ENCODE measurements around the gene MCFD2.

Gene MCFD2

DNA sequence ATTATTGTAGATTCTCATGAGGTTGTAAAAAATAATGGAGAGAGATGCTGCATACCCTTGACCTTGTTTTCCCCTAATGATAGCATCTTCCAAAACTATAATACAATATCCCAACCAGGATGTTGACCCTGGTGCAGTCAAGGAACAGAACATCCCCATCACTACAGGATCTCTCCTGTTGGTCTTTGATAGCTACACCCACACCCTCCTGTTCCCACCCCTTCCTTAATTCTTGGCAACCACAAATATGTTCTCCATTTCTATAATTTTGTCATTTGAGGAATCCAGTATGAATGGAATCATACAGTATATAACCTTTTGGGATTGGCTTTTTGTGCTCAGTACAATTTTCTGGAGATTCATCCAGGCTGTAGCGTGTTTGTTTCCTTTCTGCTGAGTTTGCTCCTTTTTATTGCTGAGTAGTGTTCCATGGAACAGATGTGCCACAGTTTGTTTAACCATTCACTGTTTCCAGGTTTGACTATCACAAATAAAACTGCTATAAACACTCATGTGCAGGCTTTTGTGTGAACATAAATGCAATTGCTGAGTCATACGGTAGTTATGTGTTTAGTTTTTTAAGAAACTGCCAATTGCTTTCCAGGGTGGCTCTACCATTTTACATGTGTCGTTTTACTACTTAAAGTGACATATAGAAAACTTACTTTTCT, 22.2 kb downstream of the MCFD2 start:
- Histone ChIP-seq H3K27me3 (ENCODE audit: control insufficient read depth, insufficient read depth, low read length) (no peaks in the 10 kb centered on the region), H3K4me3 (ENCODE audit: low read length) (no peak overlapping the region), H3K9me3 (replicated peaks; ENCODE audit: low read length) (no peaks in the 10 kb centered on the region), H3K36me3 (ENCODE audit: insufficient read depth, low read length) (no peaks in the 10 kb centered on the region), H3K4me1 (ENCODE audit: control insufficient read depth, insufficient read depth, low read length) (peaks cover 10% of the 10 kb centered on the region), H3K4me2 (ENCODE audit: low read length) (no peak overlapping the region), H3K9ac (ENCODE audit: low read depth, low read length) (no peak overlapping the region)

DNA sequence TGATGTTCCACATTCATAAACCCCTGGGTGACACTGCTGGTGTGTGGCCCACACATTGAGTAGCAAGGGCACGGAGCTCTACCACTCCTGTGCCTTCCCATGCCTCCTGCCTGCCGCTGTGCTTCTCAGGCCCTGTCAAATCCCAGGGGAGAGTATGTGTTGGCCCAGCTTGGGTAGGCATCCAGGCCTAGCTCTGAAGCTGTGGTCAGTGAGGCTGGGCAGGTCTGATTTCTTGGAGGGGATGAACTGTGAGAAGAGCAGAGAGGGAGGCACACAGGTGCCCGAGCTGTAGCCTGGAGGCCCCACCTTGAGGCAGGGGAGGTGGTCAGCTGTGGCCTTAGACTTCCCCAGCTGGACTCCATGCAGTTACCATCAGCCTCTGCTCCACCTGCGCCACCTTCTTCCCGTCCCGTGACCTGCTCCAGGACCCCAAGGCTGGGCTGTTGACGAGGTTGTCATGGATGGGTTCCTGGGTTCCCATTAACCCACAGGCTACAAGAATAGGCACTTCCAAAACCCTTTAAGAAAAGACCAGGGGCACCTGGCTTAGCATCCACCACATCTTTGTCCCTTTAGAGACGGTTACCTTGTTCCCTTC, 23.6 kb downstream of the MCFD2 start:
- H3K36me3 ChIP-seq (ENCODE audit: insufficient read depth, low read length): no peaks in the 10 kb centered on the region
- no peak overlapping the region for H3K4me2 ChIP-seq (ENCODE audit: low read length)
- no peaks in the 10 kb centered on the region for H3K27me3 ChIP-seq (ENCODE audit: control insufficient read depth, insufficient read depth, low read length)
- H3K4me3 ChIP-seq (ENCODE audit: low read length): no peak overlapping the region
- no peak overlapping the region for H3K9ac ChIP-seq (ENCODE audit: low read depth, low read length)
- H3K4me1 ChIP-seq (ENCODE audit: control insufficient read depth, insufficient read depth, low read length): peaks cover 23% of the 10 kb centered on the region
- H3K9me3 ChIP-seq (replicated peaks; ENCODE audit: low read length): no peaks in the 10 kb centered on the region

DNA sequence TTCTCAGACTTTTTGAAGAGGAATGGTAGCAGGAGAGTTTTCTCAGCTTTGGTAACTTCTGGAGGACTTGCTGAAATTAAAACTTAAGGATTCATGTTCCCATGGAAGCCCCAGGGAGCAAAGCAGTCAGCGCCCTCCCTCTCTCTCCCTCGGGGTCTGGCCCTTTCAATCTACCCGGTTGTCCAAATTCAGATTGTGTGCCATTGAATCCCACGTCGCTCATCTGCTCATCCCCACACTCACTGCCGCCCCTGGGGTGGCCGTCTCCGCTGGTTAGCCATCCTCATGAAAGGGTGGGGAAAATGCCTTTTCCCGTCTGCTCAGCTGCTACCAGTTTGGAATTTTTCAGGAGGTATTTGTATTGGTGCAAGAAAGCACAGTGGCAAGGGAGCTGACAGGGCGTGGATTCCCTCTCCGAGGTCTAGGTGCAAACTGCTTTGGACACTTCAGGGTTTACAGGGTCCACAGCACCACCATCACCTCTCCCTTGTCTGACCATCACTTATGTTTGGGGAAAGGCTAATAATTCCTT, 27.1 kb downstream of the MCFD2 start:
- H3K4me3 ChIP-seq (ENCODE audit: low read length): no peak overlapping the region
- H3K9ac ChIP-seq (ENCODE audit: low read depth, low read length): peak overlapping the region; percentile 69
- H3K36me3 ChIP-seq (ENCODE audit: insufficient read depth, low read length): no peaks in the 10 kb centered on the region
- H3K4me2 ChIP-seq (ENCODE audit: low read length): no peak overlapping the region
- H3K27me3 ChIP-seq (ENCODE audit: control insufficient read depth, insufficient read depth, low read length): no peaks in the 10 kb centered on the region
- H3K9me3 ChIP-seq (replicated peaks; ENCODE audit: low read length): no peaks in the 10 kb centered on the region
- peaks cover 46% of the 10 kb centered on the region for H3K4me1 ChIP-seq (ENCODE audit: control insufficient read depth, insufficient read depth, low read length)

GRCh38 chr2:46887028-46887885, 28.3 kb downstream of the MCFD2 start:
- no peaks in the 10 kb centered on the region for H3K36me3 ChIP-seq (ENCODE audit: insufficient read depth, low read length)
- peak overlapping the region; percentile 69 for H3K9ac ChIP-seq (ENCODE audit: low read depth, low read length)
- no peaks in the 10 kb centered on the region for H3K27me3 ChIP-seq (ENCODE audit: control insufficient read depth, insufficient read depth, low read length)
- no peak overlapping the region for H3K4me3 ChIP-seq (ENCODE audit: low read length)
- no peaks in the 10 kb centered on the region for H3K9me3 ChIP-seq (replicated peaks; ENCODE audit: low read length)
- peak overlapping the region; percentile 2 for H3K4me2 ChIP-seq (ENCODE audit: low read length)
- H3K4me1 ChIP-seq (ENCODE audit: control insufficient read depth, insufficient read depth, low read length): peaks cover 54% of the 10 kb centered on the region

GRCh38 chr2:46886268-46887027, 29.2 kb downstream of the MCFD2 start:
- no peaks in the 10 kb centered on the region for H3K36me3 ChIP-seq (ENCODE audit: insufficient read depth, low read length)
- H3K9me3 ChIP-seq (replicated peaks; ENCODE audit: low read length): no peaks in the 10 kb centered on the region
- H3K4me3 ChIP-seq (ENCODE audit: low read length): no peak overlapping the region
- H3K4me2 ChIP-seq (ENCODE audit: low read length): no peak overlapping the region
- peak overlapping the region; percentile 69 for H3K9ac ChIP-seq (ENCODE audit: low read depth, low read length)
- peaks cover 60% of the 10 kb centered on the region for H3K4me1 ChIP-seq (ENCODE audit: control insufficient read depth, insufficient read depth, low read length)
- H3K27me3 ChIP-seq (ENCODE audit: control insufficient read depth, insufficient read depth, low read length): no peaks in the 10 kb centered on the region

DNA sequence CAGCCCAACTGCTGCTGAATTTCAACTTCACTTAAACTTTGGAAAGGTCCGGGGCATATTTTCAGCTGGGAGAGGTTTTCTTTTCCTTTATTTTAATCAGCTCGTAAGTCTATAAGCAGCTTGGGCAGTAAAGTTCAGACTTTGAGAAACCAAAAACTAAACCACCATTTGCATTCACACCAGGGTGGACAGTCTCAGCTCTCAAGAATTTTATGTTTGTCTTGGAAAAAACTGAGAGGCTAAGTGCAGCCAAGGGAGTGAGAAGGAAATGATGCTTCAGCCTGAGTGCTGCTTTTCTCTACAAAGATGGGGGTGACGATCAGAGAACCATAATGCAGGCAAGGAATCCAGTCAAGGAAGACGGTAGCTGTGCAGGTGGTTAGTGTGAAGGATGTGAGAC, 30.2 kb downstream of the MCFD2 start:
- Histone ChIP-seq H3K4me3 (ENCODE audit: low read length) (peak overlapping the region; percentile 36), H3K9ac (ENCODE audit: low read depth, low read length) (peak overlapping the region; percentile 59), H3K4me1 (ENCODE audit: control insufficient read depth, insufficient read depth, low read length) (peaks cover 71% of the 10 kb centered on the region), H3K4me2 (ENCODE audit: low read length) (no peak overlapping the region), H3K36me3 (ENCODE audit: insufficient read depth, low read length) (no peaks in the 10 kb centered on the region), H3K9me3 (replicated peaks; ENCODE audit: low read length) (no peaks in the 10 kb centered on the region), H3K27me3 (ENCODE audit: control insufficient read depth, insufficient read depth, low read length) (no peaks in the 10 kb centered on the region)

GRCh38 chr2:46879511-46879910, 36.1 kb downstream of the MCFD2 start:
- Histone ChIP-seq H3K9ac (ENCODE audit: low read depth, low read length) (no peak overlapping the region), H3K36me3 (ENCODE audit: insufficient read depth, low read length) (no peaks in the 10 kb centered on the region), H3K4me1 (ENCODE audit: control insufficient read depth, insufficient read depth, low read length) (peaks cover 71% of the 10 kb centered on the region), H3K4me3 (ENCODE audit: low read length) (no peak overlapping the region), H3K4me2 (ENCODE audit: low read length) (no peak overlapping the region), H3K27me3 (ENCODE audit: control insufficient read depth, insufficient read depth, low read length) (no peaks in the 10 kb centered on the region), H3K9me3 (replicated peaks; ENCODE audit: low read length) (no peaks in the 10 kb centered on the region)

GRCh38 chr2:46878886-46879285, 36.7 kb downstream of the MCFD2 start:
- H3K9ac ChIP-seq (ENCODE audit: low read depth, low read length): peak overlapping the region; percentile 65
- H3K4me1 ChIP-seq (ENCODE audit: control insufficient read depth, insufficient read depth, low read length): peaks cover 74% of the 10 kb centered on the region

DNA sequence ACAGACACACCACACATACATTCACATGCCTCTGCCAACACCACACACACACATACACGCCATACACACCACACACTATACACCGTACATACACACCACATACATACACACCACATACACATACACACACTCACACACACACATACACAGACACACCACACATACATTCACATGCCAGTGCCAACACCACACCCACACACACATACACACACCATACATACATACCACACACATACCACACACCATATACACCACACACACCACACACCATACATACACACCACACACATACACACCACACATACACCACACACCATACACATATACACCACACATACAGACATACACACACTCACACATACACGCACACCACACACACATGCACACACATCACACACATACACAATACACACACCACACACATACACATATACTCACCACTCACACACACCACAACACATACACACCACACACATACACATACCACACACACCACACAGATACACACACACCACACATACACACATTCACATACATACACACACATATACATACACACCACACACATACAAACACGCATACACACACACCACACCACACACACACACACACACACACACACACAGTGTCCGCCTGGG, 37.2 kb downstream of the MCFD2 start:
- Histone ChIP-seq H3K27me3 (ENCODE audit: control insufficient read depth, insufficient read depth, low read length) (no peaks in the 10 kb centered on the region), H3K36me3 (ENCODE audit: insufficient read depth, low read length) (no peaks in the 10 kb centered on the region), H3K9ac (ENCODE audit: low read depth, low read length) (peak overlapping the region; percentile 65), H3K9me3 (replicated peaks; ENCODE audit: low read length) (no peaks in the 10 kb centered on the region), H3K4me3 (ENCODE audit: low read length) (no peak overlapping the region), H3K4me2 (ENCODE audit: low read length) (no peak overlapping the region), H3K4me1 (ENCODE audit: control insufficient read depth, insufficient read depth, low read length) (peaks cover 79% of the 10 kb centered on the region)

More at GRCh38 chr2:46878886-46879285, 36.7 kb downstream of the MCFD2 start:
- Histone ChIP-seq H3K36me3 (ENCODE audit: insufficient read depth, low read length) (no peaks in the 10 kb centered on the region), H3K27me3 (ENCODE audit: control insufficient read depth, insufficient read depth, low read length) (no peaks in the 10 kb centered on the region), H3K9me3 (replicated peaks; ENCODE audit: low read length) (no peaks in the 10 kb centered on the region), H3K4me2 (ENCODE audit: low read length) (no peak overlapping the region), H3K4me3 (ENCODE audit: low read length) (no peak overlapping the region)

GRCh38 chr2:46877619-46878113, 37.9 kb downstream of the MCFD2 start:
- no peaks in the 10 kb centered on the region for H3K9me3 ChIP-seq (replicated peaks; ENCODE audit: low read length)
- no peak overlapping the region for H3K4me2 ChIP-seq (ENCODE audit: low read length)
- no peaks in the 10 kb centered on the region for H3K27me3 ChIP-seq (ENCODE audit: control insufficient read depth, insufficient read depth, low read length)
- H3K4me3 ChIP-seq (ENCODE audit: low read length): no peak overlapping the region
- H3K36me3 ChIP-seq (ENCODE audit: insufficient read depth, low read length): no peaks in the 10 kb centered on the region
- H3K4me1 ChIP-seq (ENCODE audit: control insufficient read depth, insufficient read depth, low read length): peaks cover 79% of the 10 kb centered on the region
- peak overlapping the region; percentile 40 for H3K9ac ChIP-seq (ENCODE audit: low read depth, low read length)
